C4-2B (cell line): Measurements from ENCODE around the gene BTBD19.

Experiments used
- CTCF ChIP-seq: fragments of 450-650 bp; conservative IDR thresholded peaks from 2 replicates; pipeline ENCODE4 v1.5.1; 2017; ENCODE audit warnings: mild to moderate bottlenecking
- ZFX ChIP-seq: fragments of 450-650 bp; IDR thresholded peaks from 2 replicates; pipeline ENCODE4 v1.6.1; 2017

GRCh38 chr1:44778705-44779576, 29.4 kb upstream of the BTBD19 start:
- no peak for TF ChIP-seq CTCF
- TF ChIP-seq ZFX, result no peak
